SJSA1 (cell line): Measurements from ENCODE around the gene GATAD2A. TPM values are rescaled to one million over a fixed set of nuclear protein-coding genes. Genes with fewer than 3 reads are reported as not detected.

Experiments used
- DNase-seq, 2 experiments: peaks; one replicate each; pipeline ENCODE4 v3.0.0-alpha.2; 2015 to 2020; ENCODE audit warnings: low spot score in 2 of 2, low read depth in 1 of 2
- H3K27ac ChIP-seq: fragments of 250-450 bp; sonication (Bioruptor Pico); 2 replicates; pipeline ENCODE4 v1.5.1; 2020; ENCODE audit warnings: mild to moderate bottlenecking, moderate library complexity
- H3K27me3 ChIP-seq: fragments of 250-450 bp; sonication (Bioruptor Pico); replicated peaks from 2 replicates; pipeline ENCODE4 v1.5.1; 2020; ENCODE audit warnings: mild to moderate bottlenecking, moderate library complexity
- H3K36me3 ChIP-seq: fragments of 250-450 bp; sonication (Bioruptor Pico); 2 replicates; pipeline ENCODE4 v1.5.1; 2020; ENCODE audit warnings: mild to moderate bottlenecking
- H3K4me1 ChIP-seq: fragments of 250-450 bp; sonication (Bioruptor Pico); replicated peaks from 2 replicates; pipeline ENCODE4 v1.6.1; 2021; ENCODE audit warnings: mild to moderate bottlenecking
- H3K4me3 ChIP-seq: fragments of 250-450 bp; sonication (Bioruptor Pico); 2 replicates; pipeline ENCODE4 v1.5.1; 2020; ENCODE audit warnings: mild to moderate bottlenecking
- H3K9me3 ChIP-seq: fragments of 250-450 bp; sonication (Bioruptor Pico); replicated peaks from 2 replicates; pipeline ENCODE4 v1.5.1; 2020; ENCODE audit warnings: mild to moderate bottlenecking
- total RNA-seq: library from RNA; depleted of rRNA; stranded (reverse); fragments of >200 nt; shearing (Covaris generic); gene quantifications from 2 replicates; pipeline ENCODE4 v1.2.3, GENCODE V29; 2014

Gene GATAD2A
- total RNA-seq, 1 experiment from 2014 or later: 45.9 TPM

- Histone ChIP-seq H3K4me1 (no peaks in the 10 kb centered on the region), H3K27ac (no peak overlapping the region), H3K27me3 (no peaks in the 10 kb centered on the region), H3K9me3 (no peaks in the 10 kb centered on the region), H3K4me3 (no peak overlapping the region), H3K36me3 (0 out of 2 replicates have a peak, but pooled peaks cover 5% of the 10 kb centered on the region)
- DNase-seq: no peak
Observed at GRCh38 chr19:19420570-19421298, 15.3 kb downstream of the GATAD2A start.

- 0 out of 2 replicates have a peak, but pooled peaks cover 5% of the 10 kb centered on the region for H3K36me3 ChIP-seq
- no peaks in the 10 kb centered on the region for H3K4me1 ChIP-seq
- no peak for DNase-seq
- no peak overlapping the region for H3K4me3 ChIP-seq
- no peaks in the 10 kb centered on the region for H3K9me3 ChIP-seq
- H3K27ac ChIP-seq: no peak overlapping the region
- no peaks in the 10 kb centered on the region for H3K27me3 ChIP-seq
Observed at GRCh38 chr19:19421299-19421696, 15.8 kb downstream of the GATAD2A start.

GRCh38 chr19:19422156-19422555 is 16.7 kb downstream of the GATAD2A start:
- H3K27ac ChIP-seq: no peak overlapping the region
- H3K9me3 ChIP-seq: no peaks in the 10 kb centered on the region
- no peak overlapping the region for H3K4me3 ChIP-seq
- H3K36me3 ChIP-seq: 0 out of 2 replicates have a peak, but pooled peaks cover 6% of the 10 kb centered on the region
- H3K27me3 ChIP-seq: no peaks in the 10 kb centered on the region
- H3K4me1 ChIP-seq: no peaks in the 10 kb centered on the region
- DNase-seq: no peak

- Histone ChIP-seq H3K4me1 (no peaks in the 10 kb centered on the region), H3K27me3 (no peaks in the 10 kb centered on the region), H3K9me3 (no peaks in the 10 kb centered on the region), H3K36me3 (0 out of 2 replicates have a peak, but pooled peaks cover 17% of the 10 kb centered on the region), H3K4me3 (no peak overlapping the region), H3K27ac (no peak overlapping the region)
- no peak for DNase-seq
Observed at GRCh38 chr19:19423322-19423721, 17.8 kb downstream of the GATAD2A start.

- Histone ChIP-seq H3K36me3 (0 out of 2 replicates have a peak, but pooled peaks cover 17% of the 10 kb centered on the region), H3K4me1 (no peaks in the 10 kb centered on the region), H3K27ac (no peak overlapping the region), H3K9me3 (no peaks in the 10 kb centered on the region), H3K4me3 (no peak overlapping the region), H3K27me3 (no peaks in the 10 kb centered on the region)
- no peak for DNase-seq
Observed at GRCh38 chr19:19425170-19425875, 19.8 kb downstream of the GATAD2A start.

- Histone ChIP-seq H3K27ac (no peak overlapping the region), H3K27me3 (no peaks in the 10 kb centered on the region), H3K36me3 (0 out of 2 replicates have a peak, but pooled peaks cover 12% of the 10 kb centered on the region), H3K4me1 (no peaks in the 10 kb centered on the region), H3K4me3 (no peak overlapping the region), H3K9me3 (no peaks in the 10 kb centered on the region)
- no peak for DNase-seq
Observed at GRCh38 chr19:19426216-19426615, 20.7 kb downstream of the GATAD2A start.

- Histone ChIP-seq H3K4me3 (no peak overlapping the region), H3K4me1 (no peaks in the 10 kb centered on the region), H3K27me3 (no peaks in the 10 kb centered on the region), H3K9me3 (no peaks in the 10 kb centered on the region), H3K36me3 (0 out of 2 replicates have a peak, but pooled peaks cover 12% of the 10 kb centered on the region), H3K27ac (no peak overlapping the region)
- no peak for DNase-seq
Observed at GRCh38 chr19:19426799-19427198, 21.3 kb downstream of the GATAD2A start.

GRCh38 chr19:19427302-19427701 is 21.8 kb downstream of the GATAD2A start:
- DNase-seq: no peak
- Histone ChIP-seq H3K36me3 (0 out of 2 replicates have a peak, but pooled peaks cover 12% of the 10 kb centered on the region), H3K4me1 (no peaks in the 10 kb centered on the region), H3K4me3 (no peak overlapping the region), H3K27me3 (no peaks in the 10 kb centered on the region), H3K9me3 (no peaks in the 10 kb centered on the region), H3K27ac (no peak overlapping the region)

GRCh38 chr19:19427944-19428343 is 22.5 kb downstream of the GATAD2A start:
- Histone ChIP-seq H3K9me3 (no peaks in the 10 kb centered on the region), H3K27me3 (no peaks in the 10 kb centered on the region), H3K4me1 (no peaks in the 10 kb centered on the region), H3K36me3 (0 out of 2 replicates have a peak, but pooled peaks cover 12% of the 10 kb centered on the region), H3K27ac (no peak overlapping the region), H3K4me3 (no peak overlapping the region)
- no peak for DNase-seq

- Histone ChIP-seq H3K4me1 (no peaks in the 10 kb centered on the region), H3K9me3 (no peaks in the 10 kb centered on the region), H3K36me3 (0 out of 2 replicates have a peak, but pooled peaks cover 12% of the 10 kb centered on the region), H3K27me3 (no peaks in the 10 kb centered on the region), H3K27ac (no peak overlapping the region), H3K4me3 (no peak overlapping the region)
- DNase-seq: no peak
Observed at GRCh38 chr19:19428746-19429145, 23.3 kb downstream of the GATAD2A start.

GRCh38 chr19:19429361-19429760 is 23.9 kb downstream of the GATAD2A start:
- no peaks in the 10 kb centered on the region for H3K27me3 ChIP-seq
- no peaks in the 10 kb centered on the region for H3K4me1 ChIP-seq
- H3K9me3 ChIP-seq: no peaks in the 10 kb centered on the region
- 0 out of 2 replicates have a peak, but pooled peaks cover 12% of the 10 kb centered on the region for H3K36me3 ChIP-seq
- no peak overlapping the region for H3K27ac ChIP-seq
- H3K4me3 ChIP-seq: no peak overlapping the region
- no peak for DNase-seq

- no peaks in the 10 kb centered on the region for H3K27me3 ChIP-seq
- DNase-seq: no peak
- no peaks in the 10 kb centered on the region for H3K4me1 ChIP-seq
- no peak overlapping the region for H3K27ac ChIP-seq
- H3K4me3 ChIP-seq: no peak overlapping the region
- peaks cover 11% of the 10 kb centered on the region; the same call in 1 of the 2 replicates for H3K36me3 ChIP-seq
- H3K9me3 ChIP-seq: no peaks in the 10 kb centered on the region
Observed at GRCh38 chr19:19432732-19433131, 27.3 kb downstream of the GATAD2A start.

- Histone ChIP-seq H3K36me3 (peaks cover 7% of the 10 kb centered on the region; the same call in 1 of the 2 replicates), H3K27me3 (no peaks in the 10 kb centered on the region), H3K9me3 (no peaks in the 10 kb centered on the region), H3K27ac (no peak overlapping the region), H3K4me1 (0 out of 2 replicates have a peak, but pooled peaks cover under 1% of the 10 kb centered on the region), H3K4me3 (no peak overlapping the region)
- DNase-seq: no peak
Observed at GRCh38 chr19:19433666-19434213, 28.3 kb downstream of the GATAD2A start.
